Right kidney (tissue), 9 donors: Measurements from ENCODE around the gene ZNF581.

ENCODE experiments used
- DNase-seq: peaks from one replicate; pipeline ENCODE4 v3.0.0-alpha.2; 2016
- long read RNA-seq, 8 donors: transcript quantifications; one replicate each; lab custom pipeline, GENCODE V29; 2026

ZNF581 gene
- long read RNA-seq, donor 1, transcript ZNF581-201 (2 exons, 1,298 nt), result major isoform, 16 of 16 reads
- long read RNA-seq, donor 1, partial matches to known transcripts, result 0 of 16 reads
- long read RNA-seq, donor 1, other reads (novel, unspliced or antisense), result 0 of 16 reads
- long read RNA-seq, donor 2, transcript ZNF581-201 (2 exons, 1,298 nt), result major isoform, 14 of 15 reads
- long read RNA-seq, donor 2, partial matches to known transcripts, result 0 of 15 reads
- long read RNA-seq, donor 2, other reads (novel, unspliced or antisense), result 0 of 15 reads
- long read RNA-seq, donor 3, transcript ZNF581-201 (2 exons, 1,298 nt), result major isoform, 8 of 8 reads
- long read RNA-seq, donor 3, partial matches to known transcripts, result 0 of 8 reads
- long read RNA-seq, donor 3, other reads (novel, unspliced or antisense), result 0 of 8 reads
- long read RNA-seq, donor 4, transcript ZNF581-201 (2 exons, 1,298 nt), result major isoform, 14 of 14 reads
- long read RNA-seq, donor 4, partial matches to known transcripts, result 0 of 14 reads
- long read RNA-seq, donor 4, other reads (novel, unspliced or antisense), result 0 of 14 reads
- long read RNA-seq, donor 5, transcript ZNF581-201 (2 exons, 1,298 nt), result major isoform, 22 of 23 reads
- long read RNA-seq, donor 5, partial matches to known transcripts, result 0 of 23 reads
- long read RNA-seq, donor 5, other reads (novel, unspliced or antisense), result 0 of 23 reads
- long read RNA-seq, donor 6, transcript ZNF581-201 (2 exons, 1,298 nt), result major isoform, 15 of 15 reads
- long read RNA-seq, donor 6, partial matches to known transcripts, result 0 of 15 reads
- long read RNA-seq, donor 6, other reads (novel, unspliced or antisense), result 0 of 15 reads
- long read RNA-seq, donor 7, transcript ZNF581-201 (2 exons, 1,298 nt), result major isoform, 29 of 37 reads
- long read RNA-seq, donor 7, partial matches to known transcripts, result 8 of 37 reads
- long read RNA-seq, donor 7, other reads (novel, unspliced or antisense), result 0 of 37 reads
- long read RNA-seq, donor 8, transcript ZNF581-201 (2 exons, 1,298 nt), result major isoform, 8 of 19 reads
- long read RNA-seq, donor 8, partial matches to known transcripts, result 11 of 19 reads
- long read RNA-seq, donor 8, other reads (novel, unspliced or antisense), result 0 of 19 reads

- DNase-seq, result peak; percentile 87
These were observed at the start of gene ZNF581 for GRCh38 chr19:55643003-55643886. Gene ZNF581, plus strand, starts transcription at chr19:55643649. Its CDS starts 923 bp downstream, at chr19:55644572.

- no peak for DNase-seq
These were observed 48.4 kb upstream of the ZNF581 start for GRCh38 chr19:55594996-55595545.

GRCh38 chr19:55596304-55596703 lies 47.1 kb upstream of the ZNF581 start:
- DNase-seq, result no peak

- DNase-seq, result no peak
These were observed 45.9 kb upstream of the ZNF581 start for GRCh38 chr19:55597501-55597921.

GRCh38 chr19:55598034-55598433 lies 45.4 kb upstream of the ZNF581 start:
- no peak for DNase-seq

GRCh38 chr19:55598719-55599467 lies 44.6 kb upstream of the ZNF581 start:
- peak; percentile 99 for DNase-seq

- DNase-seq, result no peak
These were observed 44.0 kb upstream of the ZNF581 start, which contains the start of gene FIZ1 for GRCh38 chr19:55599468-55599841. Gene FIZ1, minus strand, starts transcription at chr19:55599517. Its CDS starts 1,652 bp downstream, at chr19:55597865.

- peak; percentile 100 for DNase-seq
These were observed 43.4 kb upstream of the ZNF581 start, which contains the start of gene ZNF524 for GRCh38 chr19:55599842-55600661. Gene ZNF524, plus strand, starts transcription at chr19:55600288. Its CDS starts 1,825 bp downstream, at chr19:55602113.

- peak; percentile 64 for DNase-seq
These were observed 42.8 kb upstream of the ZNF581 start for GRCh38 chr19:55600662-55601028.

- no peak for DNase-seq
These were observed 42.4 kb upstream of the ZNF581 start for GRCh38 chr19:55601084-55601483.

GRCh38 chr19:55602104-55603001 lies 41.1 kb upstream of the ZNF581 start:
- DNase-seq, result no peak

GRCh38 chr19:55603115-55603514 lies 40.3 kb upstream of the ZNF581 start:
- no peak for DNase-seq

- no peak for DNase-seq
These were observed 39.7 kb upstream of the ZNF581 start for GRCh38 chr19:55603581-55604292.

- DNase-seq, result peak; percentile 92
These were observed 38.2 kb upstream of the ZNF581 start for GRCh38 chr19:55605207-55605636.

GRCh38 chr19:55605637-55606470 lies 37.6 kb upstream of the ZNF581 start, which contains the start of gene ZNF865:
Gene ZNF865, plus strand, starts transcription at chr19:55605647. Its CDS starts 7,972 bp downstream, at chr19:55613619.
- DNase-seq, result peak; percentile 67

- no peak for DNase-seq
These were observed 37.0 kb upstream of the ZNF581 start for GRCh38 chr19:55606471-55606787.

GRCh38 chr19:55606817-55607216 lies 36.6 kb upstream of the ZNF581 start:
- DNase-seq, result no peak
